Peyer's patch (tissue), 4 donors: Measurements from ENCODE around the gene UTS2B.

Source experiments
- POLR2A ChIP-seq, 2 donors: fragments of 450-650 bp; IDR thresholded peaks; one replicate each; pipeline ENCODE4 v1.5.1; 2017; ENCODE audit warnings: antibody characterized with exemption in 2 of 2, mild to moderate bottlenecking in 2 of 2, moderate library complexity in 2 of 2
- TF ChIP-seq, protein P1 (sequence below), 6 experiments: fragments of 450-650 bp in 4 of 6; fragments of 200-600 bp in 2 of 6; sonication (generic) in 1 of 6; IDR thresholded peaks; one replicate each; pipeline ENCODE4 v1.5.1; 2017 to 2019; ENCODE audit warnings: antibody characterized with exemption in 6 of 6, mild to moderate bottlenecking in 3 of 6, moderate library complexity in 1 of 6

DNA sequence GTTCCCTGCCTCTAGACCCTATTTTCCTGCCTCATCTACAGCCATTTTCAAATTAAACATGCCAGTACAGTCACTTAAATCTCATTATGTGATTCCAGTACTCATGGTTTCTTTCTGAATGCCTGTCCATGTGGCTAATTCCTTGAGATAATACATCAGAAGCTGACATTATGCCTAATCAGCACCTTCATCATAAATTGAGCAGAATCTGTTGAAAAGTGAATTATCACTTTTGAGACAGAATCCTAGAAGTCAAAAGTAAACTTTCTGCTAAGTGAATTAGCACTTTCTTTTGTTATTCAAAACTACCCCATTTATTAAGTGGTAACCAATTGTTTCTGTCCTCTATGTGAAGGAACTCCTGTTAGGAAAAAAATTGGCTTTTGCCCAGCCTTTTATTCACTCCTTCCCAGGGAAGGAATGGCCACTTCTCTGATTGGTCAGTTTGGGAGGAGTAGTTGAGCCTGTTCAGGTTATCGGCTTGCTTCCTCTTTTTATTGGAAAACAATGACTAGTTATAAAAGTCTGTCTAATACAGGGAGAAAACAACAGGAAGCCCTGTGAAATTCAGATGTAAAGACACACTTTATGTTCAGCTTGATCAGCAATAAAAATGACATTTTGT lies 90.8 kb downstream of the UTS2B start:
- TF ChIP-seq, protein P1, sequence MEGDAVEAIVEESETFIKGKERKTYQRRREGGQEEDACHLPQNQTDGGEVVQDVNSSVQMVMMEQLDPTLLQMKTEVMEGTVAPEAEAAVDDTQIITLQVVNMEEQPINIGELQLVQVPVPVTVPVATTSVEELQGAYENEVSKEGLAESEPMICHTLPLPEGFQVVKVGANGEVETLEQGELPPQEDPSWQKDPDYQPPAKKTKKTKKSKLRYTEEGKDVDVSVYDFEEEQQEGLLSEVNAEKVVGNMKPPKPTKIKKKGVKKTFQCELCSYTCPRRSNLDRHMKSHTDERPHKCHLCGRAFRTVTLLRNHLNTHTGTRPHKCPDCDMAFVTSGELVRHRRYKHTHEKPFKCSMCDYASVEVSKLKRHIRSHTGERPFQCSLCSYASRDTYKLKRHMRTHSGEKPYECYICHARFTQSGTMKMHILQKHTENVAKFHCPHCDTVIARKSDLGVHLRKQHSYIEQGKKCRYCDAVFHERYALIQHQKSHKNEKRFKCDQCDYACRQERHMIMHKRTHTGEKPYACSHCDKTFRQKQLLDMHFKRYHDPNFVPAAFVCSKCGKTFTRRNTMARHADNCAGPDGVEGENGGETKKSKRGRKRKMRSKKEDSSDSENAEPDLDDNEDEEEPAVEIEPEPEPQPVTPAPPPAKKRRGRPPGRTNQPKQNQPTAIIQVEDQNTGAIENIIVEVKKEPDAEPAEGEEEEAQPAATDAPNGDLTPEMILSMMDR (IDR thresholded peaks at IDR 0.05) = no peak
- no peak for TF ChIP-seq POLR2A (IDR thresholded peaks at IDR 0.05)
